ENCODE data around the gene GALNT11.

The GALNT11 gene

GRCh38 chr7:152121432-152121831, 96.0 kb downstream of the GALNT11 start:
- TF ChIP-seq REST (IDR thresholded peaks at IDR 0.05; ENCODE audit: insufficient replicate concordance, low read depth) (no peak), GABPA (IDR thresholded peaks at IDR 0.05; ENCODE audit: low read depth) (no peak), CTCF (IDR thresholded peaks at IDR 0.05; ENCODE audit: insufficient read depth, low read length) (no peak), SPI1 (IDR thresholded peaks at IDR 0.05; ENCODE audit: borderline replicate concordance, low read depth) (no peak), POLR2AphosphoS5 (IDR thresholded peaks at IDR 0.05; ENCODE audit: low read depth) (no peak)
- H3K4me3 ChIP-seq (replicated peaks; ENCODE audit: insufficient read depth, low read length), result no peak overlapping the region
- H3K27me3 ChIP-seq (ENCODE audit: insufficient read depth, poor library complexity, severe bottlenecking), result no peaks in the 10 kb centered on the region
- no peak overlapping the region for H3K27ac ChIP-seq (replicated peaks)
- no peak for DNase-seq (ENCODE audit: low read depth in 1 of 2, low spot score in 1 of 2)

DNA sequence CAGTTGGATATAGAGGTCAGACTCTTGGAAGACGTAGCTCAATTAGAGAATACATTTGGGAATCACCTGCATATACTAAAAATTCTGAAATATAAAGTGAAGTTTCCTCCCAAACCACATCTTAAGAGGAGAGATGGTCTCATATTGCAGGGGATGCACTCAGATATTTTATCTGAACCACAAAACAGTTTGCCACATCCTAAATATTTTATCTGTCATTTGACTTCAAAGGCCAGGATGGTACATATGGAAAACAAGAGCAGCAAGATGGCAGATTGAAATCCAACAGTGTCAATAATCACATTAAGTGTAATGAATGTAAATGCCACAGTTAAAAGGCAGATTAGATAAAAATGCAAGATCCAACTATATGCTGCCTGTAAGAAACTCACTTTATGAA, 97.1 kb downstream of the GALNT11 start:
- no peak for DNase-seq (ENCODE audit: low read depth in 1 of 2, low spot score in 1 of 2)
- no peak for TF ChIP-seq CTCF (IDR thresholded peaks at IDR 0.05; ENCODE audit: insufficient read depth, low read length)
- Histone ChIP-seq H3K27me3 (ENCODE audit: insufficient read depth, poor library complexity, severe bottlenecking) (no peaks in the 10 kb centered on the region), H3K27ac (replicated peaks) (no peak overlapping the region), H3K4me3 (replicated peaks; ENCODE audit: insufficient read depth, low read length) (no peak overlapping the region)

- no peak for DNase-seq (ENCODE audit: low read depth in 1 of 2, low spot score in 1 of 2)
- TF ChIP-seq POLR2AphosphoS5 (IDR thresholded peaks at IDR 0.05; ENCODE audit: low read depth), result no peak
- TF ChIP-seq GABPA (IDR thresholded peaks at IDR 0.05; ENCODE audit: low read depth), result no peak
- TF ChIP-seq REST (IDR thresholded peaks at IDR 0.05; ENCODE audit: insufficient replicate concordance, low read depth), result no peak
- no peak for TF ChIP-seq CTCF (IDR thresholded peaks at IDR 0.05; ENCODE audit: insufficient read depth, low read length)
- no peak for TF ChIP-seq SPI1 (IDR thresholded peaks at IDR 0.05; ENCODE audit: borderline replicate concordance, low read depth)
- no peak overlapping the region for H3K4me3 ChIP-seq (replicated peaks; ENCODE audit: insufficient read depth, low read length)
- no peaks in the 10 kb centered on the region for H3K27me3 ChIP-seq (ENCODE audit: insufficient read depth, poor library complexity, severe bottlenecking)
- H3K27ac ChIP-seq (replicated peaks), result no peak overlapping the region
Observed at GRCh38 chr7:152126741-152127140, 101.3 kb downstream of the GALNT11 start.

DNA sequence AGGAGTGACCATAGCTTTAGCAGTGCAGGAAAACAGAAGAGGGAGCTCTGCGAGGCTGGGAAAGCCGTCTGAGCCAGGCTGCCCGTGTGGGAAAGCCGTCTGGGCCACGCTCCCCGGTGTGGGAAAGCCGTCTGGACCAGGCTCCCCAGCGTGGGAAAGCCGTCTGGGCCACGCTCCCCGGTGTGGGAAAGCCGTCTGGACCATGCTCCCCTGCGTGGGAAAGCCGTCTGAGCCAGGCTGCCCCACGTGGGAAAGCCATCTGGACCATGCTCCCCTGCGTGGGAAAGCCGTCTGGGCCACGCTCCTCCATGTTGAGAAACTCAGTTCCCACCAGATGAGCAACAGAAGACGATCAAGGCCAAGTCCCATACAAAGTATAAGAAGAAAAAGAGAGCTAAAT, 101.8 kb downstream of the GALNT11 start:
- TF ChIP-seq GABPA (IDR thresholded peaks at IDR 0.05; ENCODE audit: low read depth), result no peak
- no peak for TF ChIP-seq SPI1 (IDR thresholded peaks at IDR 0.05; ENCODE audit: borderline replicate concordance, low read depth)
- TF ChIP-seq CTCF (IDR thresholded peaks at IDR 0.05; ENCODE audit: insufficient read depth, low read length), result no peak
- no peak for TF ChIP-seq POLR2AphosphoS5 (IDR thresholded peaks at IDR 0.05; ENCODE audit: low read depth)
- TF ChIP-seq REST (IDR thresholded peaks at IDR 0.05; ENCODE audit: insufficient replicate concordance, low read depth), result no peak
- no peak overlapping the region for H3K27ac ChIP-seq (replicated peaks)
- DNase-seq (ENCODE audit: low read depth in 1 of 2, low spot score in 1 of 2), result no peak
- no peak overlapping the region for H3K4me3 ChIP-seq (replicated peaks; ENCODE audit: insufficient read depth, low read length)
- H3K27me3 ChIP-seq (ENCODE audit: insufficient read depth, poor library complexity, severe bottlenecking), result no peaks in the 10 kb centered on the region
